Measurements from ENCODE around the gene IFNGR1. TPM values are rescaled to one million over a fixed set of nuclear protein-coding genes. Genes with fewer than 3 reads are reported as not detected.
A peak's percentile ranks its signal among the peaks of the same experiment; 100 is the strongest.

Gene IFNGR1
- total RNA-seq, 2 donors from 2014 or later: 49.3 to 56.4 TPM

DNA sequence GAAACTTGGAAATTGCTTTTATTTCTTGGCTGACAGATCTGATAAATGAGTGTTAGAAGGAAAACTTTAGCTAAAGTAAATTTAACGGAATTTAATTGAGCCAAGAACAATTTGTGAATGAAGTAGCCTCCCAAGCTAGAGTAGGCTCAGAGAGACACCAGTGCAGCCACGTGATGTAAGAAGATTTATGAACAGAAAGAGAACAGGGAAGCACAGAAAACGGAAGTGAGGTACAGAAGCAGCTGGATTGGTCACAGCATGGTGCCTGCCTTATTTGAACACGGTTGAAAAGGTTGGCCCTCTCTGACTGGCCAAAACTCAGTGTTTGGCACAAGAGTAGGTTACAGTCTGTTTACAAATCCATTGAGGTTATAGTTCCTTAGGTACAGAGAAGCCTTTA, 29.5 kb upstream of the IFNGR1 start:
- Mint-ChIP-seq H3K27me3 (no peaks in the 10 kb centered on the region), H3K4me3 (no peak overlapping the region), H3K36me3 (ENCODE audit: low read depth) (peaks cover 2% of the 10 kb centered on the region), H3K4me1 (no peaks in the 10 kb centered on the region), H3K27ac (no peak overlapping the region)
- no peaks in the 10 kb centered on the region for H3K9me3 ChIP-seq (ENCODE audit: control insufficient read depth, low read length, poor library complexity, severe bottlenecking)
- ATAC-seq (peak; percentile 32), DNase-seq (no peak)

DNA sequence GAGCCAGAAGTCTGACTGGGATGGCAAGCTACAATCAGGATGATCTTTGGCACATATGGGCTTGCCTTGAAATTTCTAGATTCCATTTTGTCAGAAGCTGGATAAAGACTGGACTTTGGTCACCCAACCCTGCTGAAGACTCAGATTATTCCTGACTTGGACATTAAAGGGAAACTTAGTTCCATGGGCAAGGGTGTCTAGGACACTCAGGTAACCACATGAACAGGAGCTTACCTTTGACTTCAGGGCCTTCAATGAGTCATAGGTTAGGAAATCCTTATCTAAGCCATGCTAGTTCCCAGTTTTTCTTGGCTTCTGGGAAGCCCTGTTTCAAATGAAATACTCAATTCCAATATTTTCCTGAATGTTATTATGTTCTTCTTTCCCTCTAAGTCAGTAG, 28.5 kb upstream of the IFNGR1 start:
- no peak for DNase-seq
- Mint-ChIP-seq H3K4me3 (no peak overlapping the region), H3K27me3 (no peaks in the 10 kb centered on the region), H3K36me3 (ENCODE audit: low read depth) (no peaks in the 10 kb centered on the region), H3K27ac (no peak overlapping the region), H3K4me1 (no peaks in the 10 kb centered on the region)
- ATAC-seq: no peak
- H3K9me3 ChIP-seq (ENCODE audit: control insufficient read depth, low read length, poor library complexity, severe bottlenecking): no peaks in the 10 kb centered on the region

DNA sequence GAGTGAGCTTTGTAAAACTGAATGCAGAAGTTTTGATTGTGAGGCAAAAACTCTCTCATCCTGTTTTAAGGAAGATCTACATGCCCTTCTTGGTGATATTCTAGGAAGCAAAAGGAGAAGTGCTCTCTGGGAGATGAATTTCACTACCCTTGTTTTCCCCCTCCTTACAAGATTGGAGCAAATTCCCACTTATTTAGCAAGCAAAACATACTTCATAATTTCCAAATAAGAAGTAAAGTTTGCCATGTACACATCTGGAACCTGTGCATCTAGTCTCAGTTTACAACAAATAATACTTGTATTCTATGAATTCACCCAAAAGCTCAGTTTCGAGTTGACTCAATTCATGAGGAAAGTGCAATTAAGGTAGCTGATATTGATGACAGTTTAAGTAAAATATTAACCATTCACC, 27.6 kb upstream of the IFNGR1 start:
- Mint-ChIP-seq H3K4me1 (no peaks in the 10 kb centered on the region), H3K27me3 (no peaks in the 10 kb centered on the region), H3K4me3 (no peak overlapping the region), H3K27ac (no peak overlapping the region), H3K36me3 (ENCODE audit: low read depth) (no peaks in the 10 kb centered on the region)
- ATAC-seq: no peak
- no peak for DNase-seq
- H3K9me3 ChIP-seq (ENCODE audit: control insufficient read depth, low read length, poor library complexity, severe bottlenecking): no peaks in the 10 kb centered on the region

DNA sequence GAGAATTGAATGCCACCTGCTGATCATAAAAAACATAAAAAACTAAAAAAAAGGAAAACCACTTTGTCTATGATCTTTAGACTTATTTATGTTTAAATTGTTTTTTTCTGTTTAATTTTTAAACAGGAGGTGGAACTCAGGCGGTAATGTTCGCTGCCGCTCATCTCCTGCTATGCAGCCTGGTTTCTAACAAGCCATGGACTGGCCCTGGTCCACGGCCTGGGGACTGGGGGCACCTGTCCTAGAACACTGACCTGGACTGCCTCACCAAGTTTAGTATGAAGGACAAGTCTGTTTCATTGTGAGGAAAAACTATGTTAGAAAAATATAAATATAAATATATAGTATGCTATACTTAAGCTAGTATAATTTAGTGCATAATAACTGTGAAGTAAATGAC, 27.0 kb upstream of the IFNGR1 start:
- DNase-seq: no peak
- Mint-ChIP-seq H3K27ac (no peak overlapping the region), H3K36me3 (ENCODE audit: low read depth) (no peaks in the 10 kb centered on the region), H3K27me3 (no peaks in the 10 kb centered on the region), H3K4me3 (no peak overlapping the region), H3K4me1 (no peaks in the 10 kb centered on the region)
- H3K9me3 ChIP-seq (ENCODE audit: control insufficient read depth, low read length, poor library complexity, severe bottlenecking): no peaks in the 10 kb centered on the region
- no peak for ATAC-seq

DNA sequence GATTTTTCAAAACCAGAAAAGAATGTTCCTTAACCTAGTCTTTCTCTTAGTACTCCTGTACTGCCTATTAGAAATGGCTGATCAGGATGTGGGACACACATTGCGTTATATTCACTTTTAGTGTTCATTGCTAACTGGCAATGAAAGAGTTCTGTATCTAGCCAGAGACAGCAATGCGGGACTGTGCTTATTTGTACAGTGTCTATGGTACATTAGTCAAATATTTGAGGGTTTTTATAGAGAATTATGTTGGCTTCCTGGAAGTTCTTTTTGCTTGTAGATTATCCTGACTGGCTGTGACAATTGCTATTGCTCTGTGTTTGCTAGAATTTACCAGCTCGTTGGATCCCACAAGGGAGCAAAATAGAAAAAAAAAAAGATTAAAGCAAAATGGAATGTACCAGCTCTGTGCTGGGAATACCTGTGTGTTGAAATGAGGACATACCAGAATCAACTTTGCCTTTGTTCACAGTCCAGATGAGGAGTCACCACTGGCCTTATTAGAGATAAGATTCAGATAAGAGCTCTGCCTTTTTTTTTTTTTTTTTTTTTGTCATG, 22.4 kb upstream of the IFNGR1 start:
- Mint-ChIP-seq H3K4me1 (peaks cover 6% of the 10 kb centered on the region), H3K27ac (no peak overlapping the region), H3K36me3 (ENCODE audit: low read depth) (no peaks in the 10 kb centered on the region), H3K27me3 (no peaks in the 10 kb centered on the region), H3K4me3 (no peak overlapping the region)
- ATAC-seq: no peak
- no peaks in the 10 kb centered on the region for H3K9me3 ChIP-seq (ENCODE audit: control insufficient read depth, low read length, poor library complexity, severe bottlenecking)
- DNase-seq: no peak

DNA sequence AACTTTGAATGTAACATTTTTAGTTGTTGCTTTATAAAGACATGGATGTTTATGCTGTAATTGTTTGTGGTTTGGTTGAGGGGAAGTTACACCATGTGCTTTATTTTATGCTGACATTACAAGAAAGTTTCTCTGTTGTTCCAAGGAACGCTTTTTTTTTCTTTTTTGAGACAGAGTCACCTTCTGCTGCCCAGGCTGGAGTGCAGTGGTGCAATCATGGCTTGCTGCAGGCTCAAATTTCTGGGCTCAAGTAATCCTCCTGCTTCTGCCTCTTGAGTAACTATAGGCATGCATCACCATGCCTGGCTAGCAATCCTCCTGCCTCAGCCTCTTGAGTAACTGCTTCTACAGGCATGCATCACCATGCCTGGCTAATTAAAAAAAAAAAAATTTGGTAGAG, 21.0 kb upstream of the IFNGR1 start:
- Mint-ChIP-seq H3K27ac (no peak overlapping the region), H3K36me3 (ENCODE audit: low read depth) (no peaks in the 10 kb centered on the region), H3K4me3 (no peak overlapping the region), H3K4me1 (peaks cover 9% of the 10 kb centered on the region), H3K27me3 (no peaks in the 10 kb centered on the region)
- no peak for DNase-seq
- no peaks in the 10 kb centered on the region for H3K9me3 ChIP-seq (ENCODE audit: control insufficient read depth, low read length, poor library complexity, severe bottlenecking)
- peak; percentile 50 for ATAC-seq

DNA sequence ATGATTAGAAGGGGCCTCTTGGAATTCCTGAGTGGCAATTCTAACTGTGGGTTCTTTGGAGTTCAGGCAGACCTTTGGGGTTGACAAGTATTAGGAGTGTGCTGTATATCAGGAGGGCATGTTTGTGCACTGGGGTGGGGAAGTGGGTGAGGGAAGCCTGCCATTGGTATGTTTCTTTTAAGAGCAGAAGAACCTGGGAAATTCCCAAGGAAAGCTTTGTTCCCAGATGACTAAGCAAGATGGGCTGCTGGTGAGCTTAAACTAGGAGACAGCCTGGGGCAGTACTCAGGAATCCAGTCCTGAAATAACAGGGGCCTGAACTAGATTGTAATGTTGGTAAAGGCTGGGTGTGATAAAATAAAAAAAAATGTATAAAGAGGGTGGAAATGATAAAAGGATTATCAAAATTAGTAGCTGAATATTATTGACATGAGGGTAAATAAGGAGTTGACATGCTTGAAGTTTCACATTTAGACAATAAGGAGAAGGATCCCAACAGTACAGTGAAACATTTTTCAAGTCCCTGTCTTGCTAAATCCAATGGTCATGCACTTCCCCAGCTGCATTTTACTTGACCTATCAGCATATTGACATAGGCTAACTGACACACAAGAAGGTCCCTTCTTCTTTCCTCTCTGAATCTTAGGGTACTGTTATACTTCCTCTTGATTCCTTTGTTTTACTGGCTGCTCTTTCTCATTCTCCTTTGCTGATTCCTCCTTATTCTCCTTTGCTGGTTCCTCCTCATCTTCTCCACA, 18.4 kb upstream of the IFNGR1 start:
- Mint-ChIP-seq H3K4me1 (peaks cover 24% of the 10 kb centered on the region), H3K27ac (no peak overlapping the region), H3K27me3 (no peaks in the 10 kb centered on the region)

DNA sequence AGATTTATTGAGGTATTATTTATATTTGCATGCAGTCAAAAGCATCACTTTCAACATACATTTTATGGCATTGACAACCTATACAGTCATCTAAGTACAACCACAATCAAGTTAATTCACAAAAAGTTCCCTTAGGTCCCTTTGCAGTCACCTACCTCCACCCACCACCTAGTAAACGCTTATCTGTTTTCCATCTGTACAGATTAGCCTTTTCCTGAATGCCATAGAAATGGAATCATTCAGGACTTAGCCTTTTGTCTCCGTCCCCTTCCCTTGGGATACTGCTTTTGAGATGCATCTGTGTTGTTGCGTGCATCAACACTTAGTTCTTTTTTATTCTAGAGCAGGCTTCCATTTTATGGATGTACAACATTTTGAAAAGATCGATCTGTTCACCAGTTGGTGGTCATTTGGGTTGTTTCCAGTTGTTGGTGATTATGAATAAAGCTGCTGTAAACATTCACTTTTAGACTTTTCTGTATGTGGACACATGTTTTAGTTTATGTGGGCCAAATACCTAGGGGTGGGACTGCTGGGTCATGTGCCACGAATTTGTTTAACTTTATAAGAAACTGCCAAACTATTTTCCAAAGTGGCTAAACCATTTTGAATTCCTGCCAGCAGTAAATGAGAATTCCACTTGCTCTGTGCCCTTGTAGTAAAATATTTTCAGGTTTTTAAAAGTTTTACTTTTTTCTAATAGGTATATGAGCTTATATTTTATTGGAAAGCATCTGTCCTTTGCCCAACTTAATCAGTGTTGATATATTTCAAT, 17.6 kb upstream of the IFNGR1 start:
- H3K4me3 Mint-ChIP-seq: no peak overlapping the region
- DNase-seq: no peak
- no peaks in the 10 kb centered on the region for H3K36me3 Mint-ChIP-seq (ENCODE audit: low read depth)
- peaks cover 29% of the 10 kb centered on the region for H3K4me1 Mint-ChIP-seq
- H3K9me3 ChIP-seq (ENCODE audit: control insufficient read depth, low read length, poor library complexity, severe bottlenecking): no peaks in the 10 kb centered on the region
- no peak for ATAC-seq
- H3K27ac Mint-ChIP-seq: no peak overlapping the region
- H3K27me3 Mint-ChIP-seq: no peaks in the 10 kb centered on the region

More for the DNA sequence above, 18.4 kb upstream of the IFNGR1 start:
- no peak for ATAC-seq
- H3K36me3 Mint-ChIP-seq (ENCODE audit: low read depth): no peaks in the 10 kb centered on the region
- no peak overlapping the region for H3K4me3 Mint-ChIP-seq
- H3K9me3 ChIP-seq (ENCODE audit: control insufficient read depth, low read length, poor library complexity, severe bottlenecking): no peaks in the 10 kb centered on the region
- DNase-seq: no peak

DNA sequence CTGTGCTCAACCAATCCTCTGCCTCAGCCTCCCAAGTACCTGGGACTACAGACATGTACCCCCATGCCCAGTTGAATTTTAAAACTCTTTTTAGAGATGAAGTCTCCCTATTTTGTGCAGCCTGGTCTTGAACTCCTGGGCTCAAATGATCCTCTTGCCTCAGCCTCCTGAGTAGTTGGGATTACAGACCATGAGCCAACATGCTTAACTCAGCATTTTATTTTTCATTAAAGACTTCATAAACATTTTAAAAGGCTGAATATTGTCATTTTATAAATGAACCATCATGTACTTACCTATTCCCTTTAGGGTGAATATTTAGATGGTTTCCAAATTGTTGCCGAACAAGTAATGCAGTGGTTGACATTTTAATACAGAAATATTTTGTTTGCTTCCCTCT, 16.5 kb upstream of the IFNGR1 start:
- Mint-ChIP-seq H3K36me3 (ENCODE audit: low read depth) (no peaks in the 10 kb centered on the region), H3K4me3 (no peak overlapping the region), H3K4me1 (peaks cover 32% of the 10 kb centered on the region), H3K27ac (no peak overlapping the region), H3K27me3 (no peaks in the 10 kb centered on the region)
- DNase-seq (no peak), ATAC-seq (no peak)
- no peaks in the 10 kb centered on the region for H3K9me3 ChIP-seq (ENCODE audit: control insufficient read depth, low read length, poor library complexity, severe bottlenecking)

DNA sequence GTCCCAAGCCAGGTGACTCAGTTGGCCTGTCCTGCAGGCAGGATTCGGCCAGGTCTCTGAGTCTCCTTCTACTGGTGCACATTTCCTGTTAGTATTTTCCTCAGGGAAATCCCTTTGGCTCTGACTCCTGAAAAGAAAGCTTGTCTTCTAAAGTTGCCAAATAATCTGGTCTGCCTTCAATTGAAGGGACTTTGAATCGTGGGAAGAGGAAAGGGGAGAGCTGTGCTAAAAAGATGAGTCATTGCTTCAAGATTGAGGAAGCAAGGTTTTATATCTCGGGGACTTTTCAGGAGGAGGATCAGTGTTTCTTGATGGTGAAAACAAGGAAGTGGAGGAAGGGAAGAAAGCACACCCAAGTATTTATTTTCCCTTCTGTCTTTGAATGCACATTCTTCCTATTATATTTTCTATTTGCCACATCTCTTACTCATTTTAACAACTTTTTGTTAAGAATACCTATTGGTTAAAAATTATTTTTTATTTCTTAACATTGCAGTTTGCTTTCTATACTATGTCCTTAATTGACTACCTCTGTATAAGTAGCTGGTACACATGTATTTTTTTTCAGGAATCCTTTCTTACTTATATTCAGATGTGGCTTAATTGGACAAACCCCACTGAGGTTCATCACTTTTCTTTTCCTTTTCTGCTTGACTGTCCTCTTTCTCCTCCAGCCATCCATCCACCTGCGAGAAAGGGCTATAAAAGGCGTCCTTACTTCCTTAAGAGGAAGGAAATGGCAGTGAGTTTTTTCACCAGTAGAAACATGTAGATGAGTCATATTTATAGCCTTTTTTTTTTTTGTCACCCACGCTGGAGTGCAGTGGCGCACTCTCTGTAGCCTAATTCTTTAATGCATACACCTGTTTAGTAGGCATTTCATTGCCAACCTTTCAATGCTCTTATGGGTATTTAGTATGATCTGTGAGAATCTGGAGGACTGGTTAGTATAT, 15.0 kb upstream of the IFNGR1 start:
- peak overlapping the region; percentile 65 for H3K27ac Mint-ChIP-seq
- ATAC-seq (peak; percentile 73), DNase-seq (no peak)
- no peaks in the 10 kb centered on the region for H3K27me3 Mint-ChIP-seq
- H3K4me3 Mint-ChIP-seq: peak overlapping the region; percentile 53
- peaks cover 32% of the 10 kb centered on the region for H3K4me1 Mint-ChIP-seq
- H3K36me3 Mint-ChIP-seq (ENCODE audit: low read depth): no peaks in the 10 kb centered on the region
- no peaks in the 10 kb centered on the region for H3K9me3 ChIP-seq (ENCODE audit: control insufficient read depth, low read length, poor library complexity, severe bottlenecking)

DNA sequence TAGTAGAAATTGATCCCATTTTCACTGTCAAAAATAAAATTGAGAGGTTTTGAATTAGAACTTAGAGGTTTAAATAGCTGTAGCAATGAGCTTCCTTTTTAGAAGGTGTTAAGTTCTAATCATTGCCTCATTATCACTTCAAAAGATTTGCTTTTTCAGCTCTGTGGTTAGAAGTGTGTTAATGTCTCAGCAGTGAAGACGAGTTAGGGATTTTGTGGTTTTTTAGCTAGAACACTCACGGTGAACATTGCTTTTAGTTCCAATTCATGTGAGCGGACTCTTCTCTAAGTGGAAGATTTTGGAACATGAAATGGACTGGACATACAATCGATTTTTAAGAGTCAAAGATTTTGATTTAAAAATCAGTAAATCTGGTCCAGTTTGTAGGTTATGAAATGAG, 12.7 kb upstream of the IFNGR1 start:
- no peak for DNase-seq
- H3K9me3 ChIP-seq (ENCODE audit: control insufficient read depth, low read length, poor library complexity, severe bottlenecking): no peaks in the 10 kb centered on the region
- ATAC-seq: peak; percentile 79
- H3K4me1 Mint-ChIP-seq: peaks cover 40% of the 10 kb centered on the region
- peak overlapping the region; percentile 54 for H3K27ac Mint-ChIP-seq
- H3K36me3 Mint-ChIP-seq (ENCODE audit: low read depth): no peaks in the 10 kb centered on the region
- peak overlapping the region; percentile 53 for H3K4me3 Mint-ChIP-seq
- no peaks in the 10 kb centered on the region for H3K27me3 Mint-ChIP-seq

DNA sequence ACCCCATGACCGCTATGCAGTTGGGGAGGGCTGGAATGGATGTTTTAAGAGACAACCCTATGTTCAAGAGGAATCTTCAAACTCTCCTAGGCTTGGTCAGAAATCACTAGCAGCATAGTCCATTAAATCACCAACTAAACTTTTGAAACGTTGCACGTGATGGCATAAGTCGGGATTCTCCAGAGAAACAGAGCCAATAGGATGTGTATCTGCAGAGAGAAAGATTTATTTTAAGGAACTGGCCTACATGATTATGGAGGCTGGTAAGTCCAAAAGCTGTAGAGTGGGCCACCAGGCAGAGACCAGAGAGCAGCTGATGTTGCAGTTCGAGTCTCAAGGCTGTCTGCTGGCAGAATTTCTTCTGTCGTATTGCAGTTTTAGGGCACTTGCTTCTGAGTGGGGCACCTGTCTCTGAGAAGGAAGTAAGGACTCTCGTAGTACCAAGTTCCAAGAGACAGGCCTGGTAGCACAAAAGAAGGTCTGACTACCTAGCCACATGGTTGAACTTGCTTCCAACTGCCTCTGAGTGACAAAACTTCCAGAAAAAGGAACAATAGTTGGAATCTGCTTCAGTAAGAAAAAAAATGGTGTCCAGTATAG, 11.9 kb upstream of the IFNGR1 start:
- H3K4me3 Mint-ChIP-seq: peak overlapping the region; percentile 5
- H3K27me3 Mint-ChIP-seq: no peaks in the 10 kb centered on the region
- DNase-seq: no peak
- peak overlapping the region; percentile 54 for H3K27ac Mint-ChIP-seq
- peaks cover 40% of the 10 kb centered on the region for H3K4me1 Mint-ChIP-seq
- H3K9me3 ChIP-seq (ENCODE audit: control insufficient read depth, low read length, poor library complexity, severe bottlenecking): no peaks in the 10 kb centered on the region
- ATAC-seq: no peak
- no peaks in the 10 kb centered on the region for H3K36me3 Mint-ChIP-seq (ENCODE audit: low read depth)
